Lower leg skin (tissue), 3 donors: ENCODE results near the gene ABHD11.

ENCODE experiments used
- POLR2A ChIP-seq, 2 donors: fragments of 450-650 bp; IDR thresholded peaks; one replicate each; pipeline ENCODE4 v1.6.1; 2016 to 2017; ENCODE audit warnings: antibody characterized with exemption in 2 of 2, mild to moderate bottlenecking in 1 of 2, moderate library complexity in 1 of 2
- TF ChIP-seq, protein P1 (sequence below), 3 donors: fragments of 450-650 bp; IDR thresholded peaks; one replicate each; pipeline ENCODE4 v1.5.1; 2016; ENCODE audit warnings: antibody characterized with exemption in 3 of 3, mild to moderate bottlenecking in 3 of 3, moderate library complexity in 2 of 3

DNA sequence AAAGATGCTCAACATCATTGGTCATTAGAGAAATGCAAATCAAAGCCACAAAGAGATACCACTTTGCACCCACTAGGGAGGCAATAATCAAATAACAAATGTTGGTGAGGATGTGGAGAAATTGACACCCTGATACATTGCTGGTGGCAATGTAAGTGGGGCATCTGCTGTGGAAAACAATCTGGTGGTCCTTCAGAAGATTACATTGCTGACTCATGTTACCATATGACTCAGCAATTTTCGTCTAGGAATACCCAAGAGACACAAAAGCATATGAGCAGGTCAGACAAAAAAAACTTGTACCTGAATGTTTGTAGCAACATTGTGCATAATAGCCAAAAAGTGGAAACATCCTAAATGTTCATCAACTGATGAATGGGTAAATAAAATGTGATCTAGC, 36.3 kb upstream of the ABHD11 start:
- no peak for TF ChIP-seq POLR2A (IDR thresholded peaks at IDR 0.05)
- TF ChIP-seq, protein P1, sequence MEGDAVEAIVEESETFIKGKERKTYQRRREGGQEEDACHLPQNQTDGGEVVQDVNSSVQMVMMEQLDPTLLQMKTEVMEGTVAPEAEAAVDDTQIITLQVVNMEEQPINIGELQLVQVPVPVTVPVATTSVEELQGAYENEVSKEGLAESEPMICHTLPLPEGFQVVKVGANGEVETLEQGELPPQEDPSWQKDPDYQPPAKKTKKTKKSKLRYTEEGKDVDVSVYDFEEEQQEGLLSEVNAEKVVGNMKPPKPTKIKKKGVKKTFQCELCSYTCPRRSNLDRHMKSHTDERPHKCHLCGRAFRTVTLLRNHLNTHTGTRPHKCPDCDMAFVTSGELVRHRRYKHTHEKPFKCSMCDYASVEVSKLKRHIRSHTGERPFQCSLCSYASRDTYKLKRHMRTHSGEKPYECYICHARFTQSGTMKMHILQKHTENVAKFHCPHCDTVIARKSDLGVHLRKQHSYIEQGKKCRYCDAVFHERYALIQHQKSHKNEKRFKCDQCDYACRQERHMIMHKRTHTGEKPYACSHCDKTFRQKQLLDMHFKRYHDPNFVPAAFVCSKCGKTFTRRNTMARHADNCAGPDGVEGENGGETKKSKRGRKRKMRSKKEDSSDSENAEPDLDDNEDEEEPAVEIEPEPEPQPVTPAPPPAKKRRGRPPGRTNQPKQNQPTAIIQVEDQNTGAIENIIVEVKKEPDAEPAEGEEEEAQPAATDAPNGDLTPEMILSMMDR (IDR thresholded peaks at IDR 0.05): no peak
